ENCODE data around the gene RASAL2.

RASAL2 gene

GRCh38 chr1:178531887-178532286 lies 438.0 kb downstream of the RASAL2 start:
- no peak for DNase-seq (ENCODE audit: extremely low read depth, insufficient read length)
- Histone ChIP-seq H3K4me3 (replicated peaks; ENCODE audit: low read depth, low read length) (no peak overlapping the region), H3K27me3 (replicated peaks; ENCODE audit: control insufficient read depth, insufficient read depth, low read length) (no peaks in the 10 kb centered on the region), H3K36me3 (ENCODE audit: control insufficient read depth, insufficient read depth, low read length) (no peaks in the 10 kb centered on the region)
- TF ChIP-seq CTCF (IDR thresholded peaks at IDR 0.05; ENCODE audit: insufficient read depth, low read length, poor library complexity, severe bottlenecking): no peak

- DNase-seq (ENCODE audit: extremely low read depth, insufficient read length): peak; percentile 51
- TF ChIP-seq CTCF (IDR thresholded peaks at IDR 0.05; ENCODE audit: insufficient read depth, low read length, poor library complexity, severe bottlenecking): peak; percentile 88
- Histone ChIP-seq H3K27me3 (replicated peaks; ENCODE audit: control insufficient read depth, insufficient read depth, low read length) (no peaks in the 10 kb centered on the region), H3K36me3 (ENCODE audit: control insufficient read depth, insufficient read depth, low read length) (no peaks in the 10 kb centered on the region), H3K4me3 (replicated peaks; ENCODE audit: low read depth, low read length) (no peak overlapping the region)
Measured at GRCh38 chr1:178532392-178532791, 438.5 kb downstream of the RASAL2 start.

- DNase-seq (ENCODE audit: extremely low read depth, insufficient read length): no peak
- TF ChIP-seq CTCF (IDR thresholded peaks at IDR 0.05; ENCODE audit: insufficient read depth, low read length, poor library complexity, severe bottlenecking): no peak
- Histone ChIP-seq H3K36me3 (ENCODE audit: control insufficient read depth, insufficient read depth, low read length) (no peaks in the 10 kb centered on the region), H3K4me3 (replicated peaks; ENCODE audit: low read depth, low read length) (no peak overlapping the region), H3K27me3 (replicated peaks; ENCODE audit: control insufficient read depth, insufficient read depth, low read length) (no peaks in the 10 kb centered on the region)
Measured at GRCh38 chr1:178533121-178533946, 439.4 kb downstream of the RASAL2 start.
